C4-2B (cell line): ENCODE results near the gene GHR.

Experiments used
- ZFX ChIP-seq: fragments of 450-650 bp; IDR thresholded peaks from 2 replicates; pipeline ENCODE4 v1.6.1; 2017
- TF ChIP-seq, protein P1 (sequence below): fragments of 450-650 bp; conservative IDR thresholded peaks from 2 replicates; pipeline ENCODE4 v1.5.1; 2017; ENCODE audit warnings: mild to moderate bottlenecking

DNA sequence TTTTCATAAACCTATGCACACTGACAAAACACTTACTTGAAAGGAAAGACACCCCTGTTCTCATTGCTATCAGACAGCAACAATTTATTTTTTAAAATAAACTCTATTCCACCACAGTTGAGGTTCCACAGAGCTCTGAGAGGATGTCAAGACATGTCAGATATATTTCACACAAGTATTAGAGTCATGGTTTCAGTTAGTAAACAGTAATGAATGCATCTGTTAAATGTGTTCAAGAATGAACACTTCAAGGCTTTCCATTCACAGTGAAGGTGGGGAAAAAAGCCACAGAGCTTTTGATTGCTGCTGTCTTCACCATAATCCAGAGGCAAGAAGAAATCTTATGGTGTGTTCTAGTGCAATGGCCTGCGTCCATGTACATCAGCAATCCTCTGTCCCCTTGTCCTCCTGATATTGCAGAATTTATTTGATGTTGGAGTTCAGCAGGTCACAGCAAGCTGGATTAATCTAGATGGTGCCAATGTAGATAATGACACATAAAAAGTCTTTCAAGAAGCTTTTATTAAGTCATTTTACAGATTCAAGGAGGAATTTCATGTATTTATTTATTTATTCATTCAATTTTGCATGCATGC, 146.8 kb downstream of the GHR start:
- no peak for TF ChIP-seq ZFX
- TF ChIP-seq, protein P1, sequence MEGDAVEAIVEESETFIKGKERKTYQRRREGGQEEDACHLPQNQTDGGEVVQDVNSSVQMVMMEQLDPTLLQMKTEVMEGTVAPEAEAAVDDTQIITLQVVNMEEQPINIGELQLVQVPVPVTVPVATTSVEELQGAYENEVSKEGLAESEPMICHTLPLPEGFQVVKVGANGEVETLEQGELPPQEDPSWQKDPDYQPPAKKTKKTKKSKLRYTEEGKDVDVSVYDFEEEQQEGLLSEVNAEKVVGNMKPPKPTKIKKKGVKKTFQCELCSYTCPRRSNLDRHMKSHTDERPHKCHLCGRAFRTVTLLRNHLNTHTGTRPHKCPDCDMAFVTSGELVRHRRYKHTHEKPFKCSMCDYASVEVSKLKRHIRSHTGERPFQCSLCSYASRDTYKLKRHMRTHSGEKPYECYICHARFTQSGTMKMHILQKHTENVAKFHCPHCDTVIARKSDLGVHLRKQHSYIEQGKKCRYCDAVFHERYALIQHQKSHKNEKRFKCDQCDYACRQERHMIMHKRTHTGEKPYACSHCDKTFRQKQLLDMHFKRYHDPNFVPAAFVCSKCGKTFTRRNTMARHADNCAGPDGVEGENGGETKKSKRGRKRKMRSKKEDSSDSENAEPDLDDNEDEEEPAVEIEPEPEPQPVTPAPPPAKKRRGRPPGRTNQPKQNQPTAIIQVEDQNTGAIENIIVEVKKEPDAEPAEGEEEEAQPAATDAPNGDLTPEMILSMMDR, result no peak
